ENCODE data around the gene PTGDR. TPM values are rescaled to one million over a fixed set of nuclear protein-coding genes. Genes with fewer than 3 reads are reported as not detected.

Gene PTGDR
- total and polyA plus RNA-seq, 12 donors = 0.17 to 1.9 (median 0.47) TPM

DNA sequence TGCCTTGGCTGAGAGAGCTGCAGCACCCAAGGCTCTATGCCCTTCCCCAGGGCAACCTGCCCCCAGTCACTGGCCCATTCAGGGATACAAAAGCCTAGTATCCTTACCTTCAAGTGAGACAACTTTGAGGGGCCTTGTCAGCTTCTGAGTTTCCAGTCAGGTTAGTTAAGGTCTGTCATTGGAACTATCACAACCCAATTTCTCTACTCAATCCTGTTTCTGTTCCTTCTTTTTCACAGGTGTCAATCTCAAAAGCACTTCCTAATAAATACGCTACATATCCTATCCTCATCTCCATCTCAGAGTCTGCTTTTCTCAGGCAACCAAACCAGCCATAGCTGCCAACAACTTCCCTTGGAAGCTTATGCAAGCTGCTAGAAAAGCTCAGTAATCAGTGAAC, 4.9 kb upstream of the PTGDR start:
- Histone ChIP-seq H3K36me3 (no peaks in the 10 kb centered on the region), H3K4me1 (peaks cover 3 to 29% (median 17%) of the 10 kb centered on the region in 9 donors), H3K4me3 (no peak overlapping the region), H3K27me3 (peaks cover 0 to 15% (median 8%) of the 10 kb centered on the region in 7 donors), H3K27ac (no peak overlapping the region), H3K9me3 (no peaks in the 10 kb centered on the region)
- WGBS, 2 donors = 86 to 89% methylated on average over 1 of the region's 1 CpG
- ATAC-seq = no peak
- intact Hi-C loops (cut with DNase I) = loop anchor here in 2 of 10 donors (10.0 kb wide), 2 partner anchors 128 to 268 kb away; no protein-coding TSS in a partner anchor
- TF ChIP-seq, protein P1, sequence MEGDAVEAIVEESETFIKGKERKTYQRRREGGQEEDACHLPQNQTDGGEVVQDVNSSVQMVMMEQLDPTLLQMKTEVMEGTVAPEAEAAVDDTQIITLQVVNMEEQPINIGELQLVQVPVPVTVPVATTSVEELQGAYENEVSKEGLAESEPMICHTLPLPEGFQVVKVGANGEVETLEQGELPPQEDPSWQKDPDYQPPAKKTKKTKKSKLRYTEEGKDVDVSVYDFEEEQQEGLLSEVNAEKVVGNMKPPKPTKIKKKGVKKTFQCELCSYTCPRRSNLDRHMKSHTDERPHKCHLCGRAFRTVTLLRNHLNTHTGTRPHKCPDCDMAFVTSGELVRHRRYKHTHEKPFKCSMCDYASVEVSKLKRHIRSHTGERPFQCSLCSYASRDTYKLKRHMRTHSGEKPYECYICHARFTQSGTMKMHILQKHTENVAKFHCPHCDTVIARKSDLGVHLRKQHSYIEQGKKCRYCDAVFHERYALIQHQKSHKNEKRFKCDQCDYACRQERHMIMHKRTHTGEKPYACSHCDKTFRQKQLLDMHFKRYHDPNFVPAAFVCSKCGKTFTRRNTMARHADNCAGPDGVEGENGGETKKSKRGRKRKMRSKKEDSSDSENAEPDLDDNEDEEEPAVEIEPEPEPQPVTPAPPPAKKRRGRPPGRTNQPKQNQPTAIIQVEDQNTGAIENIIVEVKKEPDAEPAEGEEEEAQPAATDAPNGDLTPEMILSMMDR (IDR thresholded peaks at IDR 0.05) = no peak
- no peak for DNase-seq

DNA sequence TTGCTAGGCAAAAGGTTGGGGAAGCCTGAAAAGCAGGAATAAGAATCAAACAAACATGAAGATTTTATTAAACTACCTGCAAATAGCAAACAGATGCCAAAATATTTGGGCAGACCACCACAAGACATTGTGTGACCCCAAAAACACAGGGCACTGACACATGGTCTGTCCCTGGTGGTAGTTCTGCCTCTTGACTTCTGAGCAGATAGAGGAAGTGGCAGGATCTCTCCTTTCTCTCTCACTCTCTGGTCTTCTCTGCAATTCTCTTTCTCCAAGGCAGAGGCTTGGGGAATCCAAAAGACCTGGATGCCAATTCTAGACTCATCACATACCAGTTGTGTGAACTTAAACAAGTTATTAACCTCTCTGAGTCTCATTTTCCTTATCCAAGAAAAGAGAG, 4.3 kb upstream of the PTGDR start:
- ATAC-seq (no peak), DNase-seq (no peak)
- Histone ChIP-seq H3K4me3 (no peak overlapping the region), H3K27ac (no peak overlapping the region), H3K9me3 (no peaks in the 10 kb centered on the region), H3K36me3 (no peaks in the 10 kb centered on the region), H3K4me1 (peaks cover 3 to 35% (median 17%) of the 10 kb centered on the region in 9 donors), H3K27me3 (peaks cover 0 to 21% (median 14%) of the 10 kb centered on the region in 7 donors)
- TF ChIP-seq, protein P1 (IDR thresholded peaks at IDR 0.05) = no peak
- intact Hi-C loops (cut with DNase I) = loop anchor here in 2 of 10 donors (10.0 kb wide), 2 partner anchors 128 to 268 kb away; no protein-coding TSS in a partner anchor

DNA sequence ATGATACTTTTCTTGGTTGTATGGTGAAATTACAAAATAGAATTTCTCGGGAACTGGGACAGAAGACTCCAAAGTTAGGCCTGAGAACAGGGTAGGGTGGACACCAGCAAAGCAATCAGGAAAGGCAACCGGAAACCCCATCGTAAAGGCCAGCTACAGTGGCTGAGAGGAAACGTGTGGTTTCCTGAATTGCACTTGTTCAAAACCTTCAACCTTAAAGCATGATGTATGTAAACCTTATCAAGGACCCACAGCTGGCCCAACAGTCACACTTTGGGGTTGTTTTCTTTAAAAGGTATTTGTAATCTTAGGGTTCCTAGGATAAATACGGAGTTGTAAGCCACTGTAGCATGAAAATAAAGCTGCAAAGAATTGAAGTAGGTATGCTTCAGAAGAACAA, 2.2 kb upstream of the PTGDR start:
- ATAC-seq = no peak

DNA sequence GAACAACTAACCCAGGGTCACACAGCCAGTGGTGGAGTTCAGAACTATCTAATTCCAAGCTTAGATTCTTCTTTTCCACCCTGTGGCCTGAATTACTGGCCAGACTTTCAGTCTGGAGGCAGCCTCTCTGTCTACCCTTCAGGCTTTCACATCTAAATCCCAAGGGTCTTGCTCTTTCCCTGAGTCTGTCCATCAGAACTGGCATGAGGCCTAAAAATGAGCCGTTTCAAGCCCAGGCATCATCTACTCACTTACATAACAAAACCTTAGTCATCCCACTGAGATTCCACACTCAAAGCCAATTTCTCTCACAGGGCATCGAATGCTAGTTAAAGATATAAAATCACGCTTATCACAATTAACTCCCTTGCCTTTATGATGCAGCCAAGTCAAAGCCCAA, 1.3 kb upstream of the PTGDR start:
- H3K4me3 ChIP-seq = peak overlapping the region in 1 of 10 donors; percentile 63
- peak in 1 of 2 donors; percentile 66 for DNase-seq
- peaks cover 3 to 46% (median 27%) of the 10 kb centered on the region in 9 donors for H3K4me1 ChIP-seq
- H3K9me3 ChIP-seq = no peaks in the 10 kb centered on the region
- TF ChIP-seq, protein P1 (IDR thresholded peaks at IDR 0.05) = no peak
- peak overlapping the region in 4 of 10 donors; percentile 33 to 72 (median 62) for H3K27ac ChIP-seq
- peaks cover 0 to 47% (median 17%) of the 10 kb centered on the region in 7 donors for H3K27me3 ChIP-seq
- WGBS, 2 donors = 36 to 57% methylated on average over 3 of the region's 3 CpGs
- H3K36me3 ChIP-seq = no peaks in the 10 kb centered on the region
- intact Hi-C loops (cut with DNase I) = loop anchor here in 3 of 10 donors (5.0 to 10.0 kb wide), 3 partner anchors 131 to 271 kb away; no protein-coding TSS in a partner anchor
- ATAC-seq = peak; percentile 29 to 81 (median 52)

More for the DNA sequence above, 2.2 kb upstream of the PTGDR start:
- Histone ChIP-seq H3K27ac (peak overlapping the region in 1 of 10 donors; percentile 36), H3K27me3 (peaks cover 0 to 39% (median 17%) of the 10 kb centered on the region in 7 donors), H3K4me1 (peaks cover 3 to 46% (median 26%) of the 10 kb centered on the region in 9 donors), H3K9me3 (no peaks in the 10 kb centered on the region), H3K36me3 (no peaks in the 10 kb centered on the region), H3K4me3 (no peak overlapping the region)
- intact Hi-C loops (cut with DNase I) = loop anchor here in 3 of 10 donors (5.0 to 10.0 kb wide), 3 partner anchors 130 to 270 kb away; no protein-coding TSS in a partner anchor
- no peak for DNase-seq
- whole genome bisulfite sequencing, 2 donors = 56 to 63% methylated on average over 5 of the region's 5 CpGs
- TF ChIP-seq, protein P1 (IDR thresholded peaks at IDR 0.05) = no peak
